Esophagus squamous epithelium (tissue), 5 donors: ENCODE measurements around the gene PDSS1. TPM values are rescaled to one million over a fixed set of nuclear protein-coding genes. Genes with fewer than 3 reads are reported as not detected.
A peak's percentile ranks its signal among the peaks of the same experiment; 100 is the strongest.

Experiments used
- DNase-seq: peaks from one replicate; lab custom pipeline; 2025; lab: John Stamatoyannopoulos, UW
- H3K27ac ChIP-seq, 4 donors: fragments of 200-600 bp; sonication (generic); one replicate each; pipeline ENCODE4 v1.5.1; 2016 to 2019; ENCODE audit warnings: mild to moderate bottlenecking in 1 of 4
- H3K27me3 ChIP-seq, 4 donors: fragments of 200-600 bp; sonication (generic); 1 replicate in 3 of 4; 2 replicates in 1 of 4; pipeline versions ENCODE4 v1.5.1 to v1.6.0; 2017 to 2021; ENCODE audit warnings: antibody characterized with exemption in 1 of 4
- H3K36me3 ChIP-seq, 3 donors: fragments of 200-600 bp; sonication (generic); one replicate each; pipeline ENCODE4 v1.5.1; 2016 to 2019
- H3K4me1 ChIP-seq, 3 donors: fragments of 200-600 bp; sonication (generic); one replicate each; pipeline ENCODE4 v1.5.1; 2017 to 2019
- H3K4me3 ChIP-seq, 4 donors: fragments of 200-600 bp; sonication (generic); 1 replicate in 3 of 4; 2 replicates in 1 of 4; pipeline ENCODE4 v1.5.1; 2016 to 2019; ENCODE audit warnings: mild to moderate bottlenecking in 2 of 4, moderate library complexity in 1 of 4
- H3K9me3 ChIP-seq, 3 donors: fragments of 200-600 bp; sonication (generic); one replicate each; pipeline ENCODE4 v1.5.1; 2016 to 2019
- CTCF ChIP-seq, 6 experiments: fragments of 450-650 bp in 4 of 6; fragments of 200-600 bp in 2 of 6; sonication (generic) in 2 of 6; IDR thresholded peaks; one replicate each; pipeline ENCODE4 v1.5.1; 2016 to 2019; ENCODE audit warnings: antibody characterized with exemption in 6 of 6, mild to moderate bottlenecking in 4 of 6, moderate library complexity in 4 of 6
- POLR2A ChIP-seq, 4 donors: fragments of 450-650 bp; IDR thresholded peaks; one replicate each; pipeline ENCODE4 v1.6.1; 2017; ENCODE audit warnings: antibody characterized with exemption in 4 of 4, mild to moderate bottlenecking in 4 of 4, moderate library complexity in 3 of 4
- WGBS, 2 donors: methylation state at CpG; one replicate each; pipeline ENCODE4 v1.1.5; 2018; 5-methylcytosine and 5-hydroxymethylcytosine counted together
- intact Hi-C: fragments of 100-400 bp; cut with DNase I; formaldehyde crosslinking; loops from one replicate; pipeline ENCODE4 v1.15.0; 2022
- total RNA-seq, 4 donors: library from RNA; depleted of rRNA; stranded (reverse); fragments of >200 nt; gene quantifications; one replicate each; pipeline ENCODE4 v1.1.0, GENCODE V29; 2016
- donor health status: DM: yes; HTN: yes; CAD: no.

Gene PDSS1
- total RNA-seq, 4 donors from 2014 or later, result 7.7 to 21.1 (median 11.7) TPM

- Histone ChIP-seq H3K4me3 (no peak overlapping the region), H3K4me1 (peaks cover 0 to 22% (median 5%) of the 10 kb centered on the region in 3 donors), H3K9me3 (no peaks in the 10 kb centered on the region), H3K36me3 (peaks cover 0 to 76% (median 7%) of the 10 kb centered on the region in 3 donors), H3K27ac (peak overlapping the region in 2 of 4 donors; percentile 58 to 63), H3K27me3 (no peaks in the 10 kb centered on the region)
- intact Hi-C loops, result loop anchor here (10.0 kb wide), 1 partner anchor 281 kb away; no protein-coding TSS in a partner anchor
- no peak for DNase-seq
- TF ChIP-seq CTCF (IDR thresholded peaks at IDR 0.05), result no peak
- TF ChIP-seq POLR2A (IDR thresholded peaks at IDR 0.05), result no peak
- 62 to 68% methylated on average over 11 to 13 of the region's 14 CpGs for WGBS, 2 donors
These were observed 36.5 kb downstream of the PDSS1 start for GRCh38 chr10:26733750-26734568.

GRCh38 chr10:26735435-26735834 lies 37.9 kb downstream of the PDSS1 start:
- H3K36me3 ChIP-seq, result peaks cover 0 to 71% (median 7%) of the 10 kb centered on the region in 3 donors
- H3K4me1 ChIP-seq, result peaks cover 0 to 30% (median 5%) of the 10 kb centered on the region in 3 donors
- intact Hi-C loops, result loop anchor here (10.0 kb wide), 1 partner anchor 279 kb away; no protein-coding TSS in a partner anchor
- H3K27me3 ChIP-seq, result no peaks in the 10 kb centered on the region
- TF ChIP-seq CTCF (IDR thresholded peaks at IDR 0.05) (no peak), POLR2A (IDR thresholded peaks at IDR 0.05) (no peak)
- H3K9me3 ChIP-seq, result no peaks in the 10 kb centered on the region
- H3K4me3 ChIP-seq, result no peak overlapping the region
- WGBS, 2 donors, result 83 to 93% methylated on average over 3 to 4 of the region's 4 CpGs
- no peak for DNase-seq
- no peak overlapping the region for H3K27ac ChIP-seq

GRCh38 chr10:26737730-26738129 lies 40.2 kb downstream of the PDSS1 start:
- no peak for TF ChIP-seq POLR2A (IDR thresholded peaks at IDR 0.05)
- no peak for TF ChIP-seq CTCF (IDR thresholded peaks at IDR 0.05)
- Histone ChIP-seq H3K36me3 (peaks cover 0 to 68% (median 0%) of the 10 kb centered on the region in 3 donors), H3K27ac (peak overlapping the region in 2 of 4 donors; percentile 7 to 28), H3K9me3 (no peaks in the 10 kb centered on the region), H3K27me3 (no peaks in the 10 kb centered on the region), H3K4me3 (no peak overlapping the region), H3K4me1 (peaks cover 0 to 36% (median 5%) of the 10 kb centered on the region in 3 donors)
- no peak for DNase-seq
- intact Hi-C loops, result loop anchor here (10.0 kb wide), 1 partner anchor 277 kb away; no protein-coding TSS in a partner anchor
- WGBS, 2 donors, result 47 to 77% methylated on average over 1 of the region's 1 CpG

GRCh38 chr10:26738301-26738911 lies 40.9 kb downstream of the PDSS1 start:
- H3K4me1 ChIP-seq, result peaks cover 0 to 33% (median 5%) of the 10 kb centered on the region in 3 donors
- TF ChIP-seq POLR2A (IDR thresholded peaks at IDR 0.05), result no peak
- no peak for TF ChIP-seq CTCF (IDR thresholded peaks at IDR 0.05)
- 69 to 73% methylated on average over 5 of the region's 5 CpGs for WGBS, 2 donors
- intact Hi-C loops, result loop anchor here (10.0 kb wide), 1 partner anchor 276 kb away; no protein-coding TSS in a partner anchor
- H3K9me3 ChIP-seq, result no peaks in the 10 kb centered on the region
- H3K4me3 ChIP-seq, result no peak overlapping the region
- H3K27me3 ChIP-seq, result no peaks in the 10 kb centered on the region
- peak overlapping the region in 3 of 4 donors; percentile 4 to 28 (median 7) for H3K27ac ChIP-seq
- H3K36me3 ChIP-seq, result peaks cover 0 to 73% (median 0%) of the 10 kb centered on the region in 3 donors
- no peak for DNase-seq
